Loucy (cell line): Measurements from ENCODE around the gene CELSR2.

Experiments used
- H2AFZ ChIP-seq: fragments of 200-600 bp; sonication (generic); 2 replicates; pipeline ENCODE4 v1.6.0; 2016; ENCODE audit warnings: antibody characterized with exemption, mild to moderate bottlenecking, low read length, moderate library complexity
- H3F3A ChIP-seq: fragments of 200-600 bp; 2 replicates; pipeline ENCODE4 v1.6.0; 2016; ENCODE audit warnings: antibody characterized with exemption, low read depth, mild to moderate bottlenecking
- H3K27me3 ChIP-seq: fragments of 200-600 bp; sonication (generic); 2 replicates; pipeline ENCODE4 v1.6.1; 2014; ENCODE audit warnings: low read length, mild to moderate bottlenecking; ENCODE audit not compliant: insufficient read depth, poor library complexity, severe bottlenecking
- H3K36me3 ChIP-seq: fragments of 200-600 bp; sonication (generic); 2 replicates; pipeline ENCODE4 v1.6.1; 2016; ENCODE audit warnings: low read length; ENCODE audit not compliant: insufficient read depth
- H3K4me1 ChIP-seq: fragments of 200-600 bp; sonication (generic); 2 replicates; pipeline ENCODE4 v1.5.1; 2014; ENCODE audit warnings: low read length, mild to moderate bottlenecking; ENCODE audit not compliant: insufficient read depth, poor library complexity, severe bottlenecking
- H3K4me2 ChIP-seq: fragments of 200-600 bp; sonication (generic); 2 replicates; pipeline ENCODE4 v1.6.0; 2014; ENCODE audit warnings: antibody characterized with exemption, low read length, low read depth, mild to moderate bottlenecking; ENCODE audit not compliant: poor library complexity, severe bottlenecking
- H3K4me3 ChIP-seq: fragments of 200-600 bp; sonication (generic); 2 replicates; pipeline ENCODE4 v1.5.1; 2014; ENCODE audit warnings: low read length, mild to moderate bottlenecking, mixed read lengths; ENCODE audit not compliant: poor library complexity, severe bottlenecking
- H3K79me2 ChIP-seq: fragments of 200-600 bp; sonication (generic); 2 replicates; pipeline ENCODE4 v1.6.1; 2014; ENCODE audit warnings: low read length; ENCODE audit not compliant: insufficient read depth
- H3K9ac ChIP-seq: fragments of 200-600 bp; sonication (generic); 2 replicates; pipeline ENCODE4 v1.6.0; 2014; ENCODE audit warnings: mild to moderate bottlenecking, low read depth, low read length, moderate library complexity; ENCODE audit not compliant: poor library complexity, severe bottlenecking
- H3K9me2 ChIP-seq: fragments of 200-600 bp; sonication (generic); replicated peaks from 2 replicates; pipeline ENCODE4 v1.6.1; 2016; ENCODE audit warnings: low read depth, low read length, mixed read lengths
- H3K9me3 ChIP-seq: fragments of 200-600 bp; sonication (generic); 2 replicates; pipeline ENCODE4 v1.6.1; 2014; ENCODE audit warnings: mild to moderate bottlenecking, antibody characterized with exemption, low read length, low read depth; ENCODE audit not compliant: insufficient read depth
- H4K20me1 ChIP-seq: fragments of 200-600 bp; sonication (generic); 2 replicates; pipeline ENCODE4 v1.6.0; 2014; ENCODE audit warnings: antibody characterized with exemption, low read length, mild to moderate bottlenecking; ENCODE audit not compliant: insufficient read depth, poor library complexity, severe bottlenecking
- CTCF ChIP-seq: fragments of 200-600 bp; sonication (generic); conservative IDR thresholded peaks from 2 replicates; pipeline ENCODE4 v1.5.1; 2014; ENCODE audit warnings: mild to moderate bottlenecking, antibody characterized with exemption, low read length
- EZH2phosphoT487 ChIP-seq: fragments of 200-600 bp; IDR thresholded peaks from 2 replicates; pipeline ENCODE4 v1.6.1; 2018; ENCODE audit warnings: antibody characterized with exemption, mild to moderate bottlenecking, moderate library complexity, borderline replicate concordance

Gene CELSR2

GRCh38 chr1:109270623-109271317, 21.4 kb downstream of the CELSR2 start:
- no peaks in the 10 kb centered on the region for H3K27me3 ChIP-seq
- no peak for TF ChIP-seq CTCF
- no peak for TF ChIP-seq EZH2phosphoT487
- no peaks in the 10 kb centered on the region for H3K4me1 ChIP-seq
- no peaks in the 10 kb centered on the region for H3K36me3 ChIP-seq
- H3K9me2 ChIP-seq, result no peaks in the 10 kb centered on the region
- no peaks in the 10 kb centered on the region for H3F3A ChIP-seq
- H3K9ac ChIP-seq, result no peak overlapping the region
- no peak overlapping the region for H3K4me3 ChIP-seq
- no peaks in the 10 kb centered on the region for H4K20me1 ChIP-seq
- H3K9me3 ChIP-seq, result no peaks in the 10 kb centered on the region
- H2AFZ ChIP-seq, result no peak overlapping the region
- H3K4me2 ChIP-seq, result no peak overlapping the region
- no peaks in the 10 kb centered on the region for H3K79me2 ChIP-seq

GRCh38 chr1:109271458-109271857, 22.1 kb downstream of the CELSR2 start:
- Histone ChIP-seq H3K9me2 (no peaks in the 10 kb centered on the region), H3K9ac (no peak overlapping the region), H3K79me2 (no peaks in the 10 kb centered on the region), H3K4me2 (no peak overlapping the region), H3K9me3 (no peaks in the 10 kb centered on the region), H3K4me3 (no peak overlapping the region), H3K4me1 (no peaks in the 10 kb centered on the region), H3K36me3 (no peaks in the 10 kb centered on the region), H3K27me3 (no peaks in the 10 kb centered on the region), H3F3A (no peaks in the 10 kb centered on the region), H4K20me1 (no peaks in the 10 kb centered on the region), H2AFZ (no peak overlapping the region)
- TF ChIP-seq EZH2phosphoT487 (no peak), CTCF (no peak)

- Histone ChIP-seq H4K20me1 (no peaks in the 10 kb centered on the region), H3K27me3 (no peaks in the 10 kb centered on the region), H3K9me2 (no peaks in the 10 kb centered on the region), H3K9me3 (no peaks in the 10 kb centered on the region), H3K9ac (no peak overlapping the region), H3F3A (no peaks in the 10 kb centered on the region), H3K4me3 (no peak overlapping the region), H3K4me1 (peaks cover 2% of the 10 kb centered on the region), H3K4me2 (no peak overlapping the region), H3K36me3 (no peaks in the 10 kb centered on the region), H3K79me2 (no peaks in the 10 kb centered on the region), H2AFZ (no peak overlapping the region)
- no peak for TF ChIP-seq CTCF
- no peak for TF ChIP-seq EZH2phosphoT487
Observed at GRCh38 chr1:109272021-109272799, 22.9 kb downstream of the CELSR2 start.
